Hepatocyte (in vitro differentiated cells): ENCODE results near the gene CPNE6.

Experiments used
- EZH2 ChIP-seq: fragments of 200-600 bp; sonication (generic); IDR thresholded peaks from 2 replicates; pipeline ENCODE4 v1.6.1; 2016; ENCODE audit warnings: antibody characterized with exemption, mild to moderate bottlenecking, borderline replicate concordance
- EZH2phosphoT487 ChIP-seq: fragments of 200-600 bp; sonication (generic); IDR thresholded peaks from one replicate; pipeline ENCODE4 v1.6.1; 2018; ENCODE audit warnings: antibody characterized with exemption, mild to moderate bottlenecking, low read depth, moderate library complexity; ENCODE audit not compliant: unreplicated experiment, severe bottlenecking
- TF ChIP-seq, protein P1 (sequence below): fragments of 200-600 bp; sonication (generic); IDR thresholded peaks from 2 replicates; pipeline ENCODE4 v1.5.1; 2016; ENCODE audit warnings: antibody characterized with exemption, mild to moderate bottlenecking; ENCODE audit not compliant: poor library complexity

GRCh38 chr14:24083462-24083861 is 12.1 kb downstream of the CPNE6 start:
- TF ChIP-seq, protein P1, sequence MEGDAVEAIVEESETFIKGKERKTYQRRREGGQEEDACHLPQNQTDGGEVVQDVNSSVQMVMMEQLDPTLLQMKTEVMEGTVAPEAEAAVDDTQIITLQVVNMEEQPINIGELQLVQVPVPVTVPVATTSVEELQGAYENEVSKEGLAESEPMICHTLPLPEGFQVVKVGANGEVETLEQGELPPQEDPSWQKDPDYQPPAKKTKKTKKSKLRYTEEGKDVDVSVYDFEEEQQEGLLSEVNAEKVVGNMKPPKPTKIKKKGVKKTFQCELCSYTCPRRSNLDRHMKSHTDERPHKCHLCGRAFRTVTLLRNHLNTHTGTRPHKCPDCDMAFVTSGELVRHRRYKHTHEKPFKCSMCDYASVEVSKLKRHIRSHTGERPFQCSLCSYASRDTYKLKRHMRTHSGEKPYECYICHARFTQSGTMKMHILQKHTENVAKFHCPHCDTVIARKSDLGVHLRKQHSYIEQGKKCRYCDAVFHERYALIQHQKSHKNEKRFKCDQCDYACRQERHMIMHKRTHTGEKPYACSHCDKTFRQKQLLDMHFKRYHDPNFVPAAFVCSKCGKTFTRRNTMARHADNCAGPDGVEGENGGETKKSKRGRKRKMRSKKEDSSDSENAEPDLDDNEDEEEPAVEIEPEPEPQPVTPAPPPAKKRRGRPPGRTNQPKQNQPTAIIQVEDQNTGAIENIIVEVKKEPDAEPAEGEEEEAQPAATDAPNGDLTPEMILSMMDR = no peak
- TF ChIP-seq EZH2 = no peak
- TF ChIP-seq EZH2phosphoT487 = no peak
